ENCODE data around the gene ABCB11. TPM values are rescaled to one million over a fixed set of nuclear protein-coding genes. Genes with fewer than 3 reads are reported as not detected.

Gene ABCB11
- total and polyA plus RNA-seq, 2 of the 4 experiments (the other 2 are of a cell fraction): not detected

GRCh38 chr2:169014780-169015179, 16.3 kb downstream of the ABCB11 start:
- Histone ChIP-seq H3K4me3 (ENCODE audit: insufficient read depth, low read depth, low read length) (no peak overlapping the region), H2AFZ (replicated peaks; ENCODE audit: low read length, poor library complexity) (no peak overlapping the region), H3K36me3 (ENCODE audit: control insufficient read depth, insufficient read depth, low read length) (no peaks in the 10 kb centered on the region), H4K91ac (ENCODE audit: insufficient read depth, low read depth, low read length) (no peak overlapping the region), H2AK5ac (ENCODE audit: low read depth, low read length) (no peak overlapping the region), H4K5ac (ENCODE audit: low read depth, low read length) (no peak overlapping the region), H3K4me2 (ENCODE audit: low read depth, low read length) (no peak overlapping the region), H2BK120ac (ENCODE audit: low read depth, low read length) (no peak overlapping the region), H3K9ac (ENCODE audit: low read depth, low read length) (no peak overlapping the region), H2BK20ac (ENCODE audit: low read depth, low read length) (no peak overlapping the region), H3K4me1 (ENCODE audit: control insufficient read depth, insufficient read depth, low read length) (no peaks in the 10 kb centered on the region), H3K14ac (replicated peaks; ENCODE audit: low read depth, low read length) (no peak overlapping the region), H3K79me1 (ENCODE audit: low read depth in 1 of 2, low read length in 2 of 2) (no peaks in the 10 kb centered on the region), H2BK5ac (ENCODE audit: low read depth, low read length, poor library complexity, severe bottlenecking) (no peak overlapping the region), H3K23ac (ENCODE audit: low read depth, low read length) (no peak overlapping the region), H4K20me1 (ENCODE audit: insufficient read depth, low read length) (no peaks in the 10 kb centered on the region), H3K18ac (ENCODE audit: low read depth, low read length) (no peak overlapping the region), H3K4ac (ENCODE audit: low read depth, low read length) (no peak overlapping the region), H3K56ac (ENCODE audit: extremely low read depth, insufficient read depth, low read length) (no peak overlapping the region), H3K27ac (ENCODE audit: insufficient read depth, low read length) (no peak overlapping the region), H3K9me3 (ENCODE audit: control insufficient read depth, insufficient read depth, low read length) (0 out of 2 replicates have a peak, but pooled peaks cover 2% of the 10 kb centered on the region), H4K8ac (ENCODE audit: low read depth in 2 of 2, low read length in 2 of 2) (no peak overlapping the region), H2AK9ac (replicated peaks; ENCODE audit: low read depth, low read length, poor library complexity) (no peak overlapping the region), H2BK15ac (ENCODE audit: low read depth, low read length) (no peak overlapping the region), H3K27me3 (ENCODE audit: control insufficient read depth, insufficient read depth, low read length) (no peaks in the 10 kb centered on the region), H3K9me1 (ENCODE audit: insufficient read depth, low read length) (no peaks in the 10 kb centered on the region)
- no peak for TF ChIP-seq FOS (IDR thresholded peaks at IDR 0.05; ENCODE audit: low read depth, low read length)
- TF ChIP-seq MXI1 (IDR thresholded peaks at IDR 0.05; ENCODE audit: borderline replicate concordance, low read depth, low read length): no peak
- no peak for TF ChIP-seq NFE2L2 (IDR thresholded peaks at IDR 0.05; ENCODE audit: low read depth, low read length)
- no peak for TF ChIP-seq RCOR1 (IDR thresholded peaks at IDR 0.05; ENCODE audit: insufficient replicate concordance, low read length)
- no peak for TF ChIP-seq CEBPB (IDR thresholded peaks at IDR 0.05; ENCODE audit: low read depth, low read length)
- TF ChIP-seq MAFK (IDR thresholded peaks at IDR 0.05; ENCODE audit: low read depth, low read length): no peak
- TF ChIP-seq SMC3 (IDR thresholded peaks at IDR 0.05; ENCODE audit: low read depth, low read length): no peak
- no peak for TF ChIP-seq MAZ (IDR thresholded peaks at IDR 0.05; ENCODE audit: borderline replicate concordance, low read depth, low read length)
- no peak for TF ChIP-seq POLR2A (IDR thresholded peaks at IDR 0.05; ENCODE audit: low read depth, low read length)
- no peak for TF ChIP-seq CHD1 (IDR thresholded peaks at IDR 0.05; ENCODE audit: low read depth, low read length)
- no peak for TF ChIP-seq RAD21 (IDR thresholded peaks at IDR 0.05; ENCODE audit: low read length)
- DNase-seq (no peak), ATAC-seq (ENCODE audit: low read depth) (no peak)
- in situ Hi-C loops (cut with MboI; ENCODE audit: low sequenced_read_pairs) (no loop called here), dilution Hi-C loops (cut with HindIII; ENCODE audit: low sequenced_read_pairs, unreplicated experiment) (no loop called here), intact Hi-C loops (cut with micrococcal nuclease) (loop anchor here (10.0 kb wide), 1 partner anchor 510 kb away; no protein-coding TSS in a partner anchor)
- WGBS, 2 experiments (ENCODE audit: extremely low coverage in 2 of 2, insufficient read length in 1 of 2): 41% methylated on average over 3 of the region's 3 CpGs; no CpG with 5 or more reads in 1 of the 2 experiments
- ChIA-PET POLR2A (ENCODE audit: unreplicated experiment) (no interaction called here), CTCF (no interaction called here)
- no TSS peak for BruUV-seq (replicated peaks)

Measured in IMR-90 (cell line).